Stimulated activated CD4-positive, alpha-beta T cell treated with anti-CD3 and anti-CD28 coated beads, Interleukin-2, amount 100 ng/mL, for 24 hours (primary cell): ENCODE data around the gene CXCL13.
"Not testable (repeated sequence)": the region's sequence is repeated elsewhere in the genome, so short reads cannot be mapped to it uniquely, and the experiment has no call there.

Source experiments
- DNase-seq, 2 donors: peaks; one replicate each; pipeline ENCODE4 v3.0.0-alpha.2; 2020

Gene CXCL13, protein sequence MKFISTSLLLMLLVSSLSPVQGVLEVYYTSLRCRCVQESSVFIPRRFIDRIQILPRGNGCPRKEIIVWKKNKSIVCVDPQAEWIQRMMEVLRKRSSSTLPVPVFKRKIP

DNA sequence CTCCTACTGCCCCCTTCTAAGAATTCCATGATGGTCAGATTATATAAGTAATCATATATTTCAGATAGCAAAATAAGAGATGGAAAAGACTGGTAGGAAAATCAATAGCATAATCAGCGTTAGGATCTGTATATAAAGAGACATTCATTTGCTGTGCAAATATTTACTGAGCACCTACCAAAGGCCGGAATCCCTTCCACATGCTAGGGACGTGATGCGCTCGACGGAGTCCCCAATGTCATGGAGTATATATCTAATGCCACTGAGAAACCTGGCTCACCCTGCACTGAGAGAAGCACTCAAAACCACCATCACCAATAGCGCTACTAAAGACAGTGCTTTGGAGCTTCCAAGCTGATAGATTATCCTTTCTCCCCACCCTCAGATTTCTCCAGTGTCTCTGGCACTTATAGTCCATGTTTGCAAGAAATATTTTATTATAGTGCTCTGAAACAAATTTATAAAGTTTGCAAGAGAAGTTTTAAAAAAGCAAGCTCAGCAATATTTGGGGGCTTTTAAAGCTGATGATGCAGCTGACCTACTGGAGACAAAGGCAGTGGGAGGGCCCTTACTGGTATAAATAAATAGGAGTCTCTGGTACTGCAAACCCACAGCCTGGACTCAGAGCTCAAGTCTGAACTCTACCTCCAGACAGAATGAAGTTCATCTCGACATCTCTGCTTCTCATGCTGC lies at the start of gene CXCL13:
Gene CXCL13 (plus strand): TSS at position 611 of the 693 bp plus-strand sequence. CDS start 46 bp downstream, at position 657.
- no peak for DNase-seq

DNA sequence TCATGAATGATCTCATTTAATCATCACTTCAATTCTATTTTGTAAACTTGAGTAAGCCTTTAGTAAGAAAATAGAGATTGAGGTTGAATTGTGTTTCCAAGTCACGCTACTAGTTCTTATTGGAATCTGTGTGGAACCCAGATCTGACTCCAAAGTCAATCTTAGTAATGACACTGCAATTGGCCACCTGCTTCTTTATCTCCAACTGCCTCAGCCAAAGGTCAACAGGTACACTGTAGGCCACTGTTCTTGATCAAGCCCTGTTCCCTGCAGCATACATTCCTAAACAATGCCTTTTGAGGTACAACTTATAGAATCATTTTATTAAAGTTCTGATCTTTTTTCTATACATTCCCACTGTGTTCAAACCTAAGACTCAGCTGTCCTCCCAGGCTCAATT lies 45.5 kb upstream of the CXCL13 start:
- DNase-seq, result no peak

DNA sequence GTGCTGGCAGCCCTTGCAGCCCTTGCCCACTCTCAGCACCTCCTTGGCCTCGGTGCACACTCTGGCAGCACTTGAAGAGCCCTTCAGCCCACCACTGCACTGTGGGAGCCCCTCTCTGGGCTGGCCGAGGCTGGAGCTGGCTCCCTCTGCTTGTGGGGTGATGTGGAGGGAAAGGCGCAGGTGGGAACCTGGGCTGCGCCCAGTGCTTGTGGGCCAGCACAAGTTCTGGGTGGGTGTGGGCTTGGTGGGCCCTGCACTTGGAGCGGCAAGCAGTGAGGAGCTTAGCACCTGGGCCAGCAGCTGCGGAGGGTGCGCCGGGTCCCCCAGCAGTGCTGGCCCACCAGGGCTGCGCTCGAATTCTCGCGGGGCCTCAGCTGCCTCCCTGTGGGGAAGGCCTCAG lies 43.9 kb upstream of the CXCL13 start:
- DNase-seq, result not testable (repeated sequence)

DNA sequence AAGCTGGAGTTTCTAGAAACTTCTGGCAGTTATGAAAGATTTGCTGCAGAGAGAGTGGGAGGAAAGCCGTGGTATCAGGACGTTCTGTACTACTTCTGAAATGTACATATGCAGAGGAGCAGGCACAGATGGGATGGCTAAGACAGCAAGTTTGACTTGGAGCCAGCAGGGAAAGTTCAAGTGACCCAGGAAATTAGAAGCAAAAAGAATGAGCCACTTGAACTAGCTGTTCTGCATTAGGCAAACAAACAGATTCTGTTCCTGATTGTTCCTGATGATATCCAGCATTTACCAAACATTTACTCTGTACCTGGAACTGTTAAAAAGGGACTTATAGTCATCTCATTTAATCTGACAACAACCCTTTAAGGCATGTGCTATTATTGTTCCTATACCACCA lies 41.4 kb upstream of the CXCL13 start:
- no peak for DNase-seq

DNA sequence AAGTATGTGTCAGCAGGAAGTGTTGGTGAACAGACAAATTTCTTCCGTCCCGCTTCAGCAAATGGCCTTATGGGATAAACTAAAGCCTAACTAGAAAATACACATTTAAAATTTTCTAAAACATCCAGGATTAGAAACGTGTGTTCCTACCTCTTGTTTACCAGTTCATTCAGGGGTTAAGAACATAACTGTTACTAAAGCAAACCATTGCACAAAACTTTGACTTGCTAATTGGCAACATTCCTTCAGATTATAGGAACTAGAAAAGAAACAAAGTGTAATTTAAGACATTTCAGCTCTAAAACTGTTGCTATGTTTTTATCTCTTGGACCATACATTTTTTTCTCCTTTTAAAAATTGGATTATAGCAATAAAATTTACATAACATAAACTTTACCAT lies 39.5 kb upstream of the CXCL13 start:
- DNase-seq, result no peak

DNA sequence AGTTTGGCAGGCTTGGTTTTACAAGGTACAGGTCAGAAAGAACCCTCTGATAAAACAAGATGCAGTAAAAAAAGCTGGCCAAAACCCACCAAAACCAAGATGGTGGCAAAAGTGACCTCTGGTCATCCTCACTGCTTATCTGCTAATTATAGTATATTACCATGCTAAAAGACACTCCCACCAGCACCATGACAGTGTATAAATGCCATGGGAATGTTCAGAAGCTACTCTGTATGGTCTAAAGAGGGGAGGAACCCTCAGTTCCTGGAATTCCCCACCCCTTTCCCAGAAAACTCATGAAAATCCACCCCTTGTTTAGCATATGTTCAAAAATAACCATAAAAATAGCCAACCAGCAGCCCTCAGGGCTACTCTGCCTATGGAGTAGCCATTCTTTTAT lies 38.1 kb upstream of the CXCL13 start:
- no peak for DNase-seq

DNA sequence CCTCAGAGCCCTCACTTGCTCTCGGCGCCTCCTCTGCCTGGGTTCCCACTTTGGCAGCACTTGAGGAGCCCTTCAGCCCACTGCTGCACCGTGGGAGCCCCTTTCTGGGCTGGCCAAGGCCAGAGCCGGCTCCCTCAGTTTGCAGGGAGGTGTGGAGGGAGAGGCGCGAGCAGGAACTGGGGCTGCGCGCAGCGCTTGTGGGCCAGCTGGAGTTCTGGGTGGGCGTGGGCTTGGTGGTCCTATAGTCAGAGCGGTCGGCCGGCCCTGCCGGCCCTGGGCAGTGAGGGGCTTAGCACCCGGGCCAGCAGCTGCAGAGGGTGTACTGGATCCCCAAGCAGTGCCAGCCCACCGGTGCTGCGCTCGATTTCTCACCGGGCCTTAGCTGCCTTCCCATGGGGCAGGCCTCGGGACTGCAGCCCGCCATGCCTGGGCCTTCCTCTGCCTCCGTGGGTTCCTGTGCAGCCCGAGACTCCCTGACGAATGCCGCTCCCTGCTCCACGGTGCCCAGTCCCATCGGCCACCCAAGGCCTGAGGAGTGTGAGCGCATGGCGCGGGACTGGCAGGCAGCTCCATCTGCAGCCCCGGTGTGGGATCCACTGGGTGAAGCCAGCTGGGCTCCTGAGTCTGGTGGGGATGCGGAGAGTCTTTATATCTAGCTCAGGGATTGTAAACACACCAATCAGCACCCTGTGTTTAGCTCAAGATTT lies 35.0 kb upstream of the CXCL13 start:
- DNase-seq, result not testable (repeated sequence)

DNA sequence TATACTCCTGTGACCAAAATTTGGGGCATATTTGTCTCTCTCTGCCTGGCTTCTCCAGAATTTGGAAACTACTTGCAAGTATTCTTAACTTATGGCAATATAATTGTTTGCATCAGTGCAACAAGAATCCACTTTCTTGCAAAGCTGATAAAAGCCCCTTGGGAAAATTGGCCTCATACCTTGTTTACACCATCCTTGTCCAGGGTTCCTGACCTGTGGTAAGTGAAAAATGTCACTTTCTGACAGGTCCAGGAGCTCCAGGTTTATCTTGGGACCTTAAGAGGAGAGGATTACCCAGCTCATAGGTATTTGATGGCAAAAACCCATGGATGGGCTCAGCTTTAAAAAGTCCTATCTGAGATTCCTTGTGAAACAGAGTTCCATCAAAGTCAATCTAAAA lies 29.3 kb upstream of the CXCL13 start:
- no peak for DNase-seq

DNA sequence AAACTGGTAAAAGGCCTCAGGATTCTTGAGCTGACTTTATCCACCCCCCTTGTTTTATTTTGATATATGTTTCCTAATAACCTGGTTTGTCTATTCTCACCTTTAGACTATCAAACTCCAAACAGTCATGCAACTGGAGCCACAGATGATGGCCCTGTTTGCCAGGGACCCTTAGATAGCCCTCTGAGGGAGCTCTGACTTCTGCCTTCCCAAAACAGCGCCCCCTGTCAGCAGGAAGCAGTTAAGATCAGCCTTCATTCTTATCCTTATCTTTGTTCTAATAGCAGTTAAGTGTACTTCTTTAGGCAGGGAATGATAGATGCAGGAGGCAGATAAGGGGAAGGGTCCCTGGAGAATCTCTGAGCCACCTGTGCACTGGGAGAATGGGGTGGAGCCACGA lies 27.5 kb upstream of the CXCL13 start:
- DNase-seq, result no peak

DNA sequence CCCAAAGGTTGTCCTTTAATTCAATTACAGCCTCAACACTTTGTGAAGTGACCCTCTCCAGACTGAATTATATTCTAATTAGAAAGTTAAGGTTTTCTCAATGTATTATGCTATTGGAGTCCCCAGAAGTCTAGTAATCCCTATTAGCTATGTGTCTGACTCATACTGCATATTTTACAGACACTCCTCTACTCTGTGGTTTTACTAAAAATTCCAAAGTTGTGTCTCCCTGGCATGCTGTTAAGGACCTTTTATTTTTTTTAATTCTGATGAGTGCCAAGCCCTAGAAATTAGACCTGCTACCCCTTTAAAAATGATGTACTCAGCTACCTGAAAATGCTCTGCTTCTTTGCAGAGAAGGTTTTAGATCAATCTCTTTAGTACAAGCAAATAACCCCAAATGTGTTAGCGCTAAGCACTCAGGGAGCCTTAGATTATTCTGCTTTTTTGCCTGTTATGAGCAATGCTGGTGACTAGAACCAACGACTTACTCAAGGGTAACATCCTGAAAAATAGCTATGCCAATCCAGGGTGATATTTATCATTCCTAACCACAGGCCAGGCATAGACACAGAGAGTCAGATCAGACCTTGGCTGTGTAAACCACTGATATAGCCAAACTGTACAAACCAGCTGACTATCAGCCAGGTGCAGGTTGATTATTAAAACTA lies 26.1 kb upstream of the CXCL13 start:
- no peak for DNase-seq

DNA sequence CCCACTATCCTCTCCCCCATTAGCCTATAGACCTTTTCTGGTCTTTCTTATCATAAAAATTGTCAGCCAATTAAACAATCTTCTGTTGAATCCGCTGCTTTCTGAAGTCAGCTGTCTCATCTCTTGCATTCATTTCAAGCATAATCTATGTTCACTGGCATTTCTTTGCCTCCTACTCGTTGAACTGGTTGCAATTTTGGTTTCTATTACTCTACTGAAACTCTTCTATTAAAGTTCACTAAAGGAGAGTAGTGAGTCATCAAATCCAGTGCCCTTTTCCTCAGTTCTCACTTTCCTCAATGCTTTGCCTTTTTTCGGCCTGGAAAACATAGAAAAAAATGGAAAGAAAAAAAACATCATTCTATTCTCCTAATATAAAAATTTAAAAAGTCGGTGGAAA lies 23.9 kb upstream of the CXCL13 start:
- no peak for DNase-seq

DNA sequence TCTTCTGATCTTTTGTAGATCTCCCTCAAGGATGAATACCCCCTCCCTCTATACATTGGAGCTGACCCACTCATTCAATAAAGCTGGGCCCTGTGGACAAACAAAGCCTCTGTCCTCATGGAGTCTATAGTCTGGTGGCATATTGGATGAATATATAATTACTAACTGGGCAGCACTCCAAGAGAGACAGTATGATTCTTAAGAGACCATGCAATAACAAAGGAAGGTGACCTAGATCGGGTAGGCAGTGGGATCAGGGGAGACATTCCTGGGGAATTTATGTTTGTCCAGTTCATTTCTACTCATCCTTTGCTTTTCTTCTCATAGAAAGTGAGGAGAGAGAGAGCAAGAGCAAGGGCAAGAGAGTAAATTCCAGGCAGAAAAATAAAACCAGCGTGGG lies 23.5 kb upstream of the CXCL13 start:
- no peak for DNase-seq

DNA sequence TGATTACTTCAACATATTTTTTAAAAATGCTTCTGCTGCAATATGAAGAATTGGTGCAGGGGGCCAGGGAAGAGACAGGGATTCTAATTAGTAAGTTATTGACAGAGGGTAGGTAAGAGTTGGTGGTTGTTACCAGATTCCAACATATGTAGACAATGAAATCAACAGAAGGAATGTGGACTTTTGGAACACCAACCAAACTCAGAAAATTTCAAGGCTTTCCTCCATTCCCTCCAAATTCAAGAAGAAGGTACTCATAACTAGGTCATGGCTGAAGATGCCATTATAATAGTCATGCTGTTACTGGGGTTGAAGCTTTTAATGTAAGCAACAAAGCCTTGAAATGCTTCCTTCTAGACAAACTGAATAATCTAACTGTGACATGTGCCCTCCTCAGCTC lies 22.9 kb upstream of the CXCL13 start:
- DNase-seq, result no peak

DNA sequence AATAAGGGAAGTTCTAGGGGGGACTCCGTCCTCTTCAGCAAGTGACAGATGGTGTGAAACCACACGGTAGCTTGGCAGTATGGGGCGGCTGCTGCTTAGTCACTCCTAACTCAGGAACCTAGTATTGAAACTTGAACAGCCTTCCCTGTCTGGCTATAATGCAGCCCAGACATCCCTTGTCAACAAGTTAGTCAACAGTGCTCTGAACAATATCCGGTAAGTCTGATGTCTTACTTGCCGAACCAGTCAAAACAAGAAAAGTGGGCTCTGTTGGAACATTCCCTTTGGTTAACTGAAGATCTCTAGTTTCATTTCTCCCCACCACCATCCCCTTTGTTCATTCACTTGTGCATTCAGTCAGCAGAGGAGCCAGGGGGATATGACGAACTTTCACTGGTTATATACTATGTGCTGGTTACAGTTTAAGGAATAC lies 18.7 kb upstream of the CXCL13 start:
- DNase-seq, result peak; percentile 64 to 70

DNA sequence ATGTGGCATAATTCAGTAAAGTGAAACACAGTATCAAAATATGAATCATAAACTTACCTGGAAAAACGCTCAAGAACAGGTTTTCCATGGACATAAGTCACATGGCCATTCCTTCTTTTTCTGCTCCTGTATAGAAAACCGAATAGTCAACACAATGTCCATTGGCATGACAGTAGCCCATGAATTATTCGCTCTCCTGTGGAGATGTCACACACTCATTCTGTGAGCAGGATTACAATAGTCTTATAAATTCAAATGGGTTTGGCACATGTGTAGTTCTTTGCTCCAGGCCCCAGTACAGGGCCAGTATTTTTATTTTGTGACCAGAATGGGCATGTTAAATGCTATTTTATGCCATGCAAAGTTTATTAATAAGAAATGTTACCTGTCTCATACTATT lies 15.1 kb upstream of the CXCL13 start:
- no peak for DNase-seq

DNA sequence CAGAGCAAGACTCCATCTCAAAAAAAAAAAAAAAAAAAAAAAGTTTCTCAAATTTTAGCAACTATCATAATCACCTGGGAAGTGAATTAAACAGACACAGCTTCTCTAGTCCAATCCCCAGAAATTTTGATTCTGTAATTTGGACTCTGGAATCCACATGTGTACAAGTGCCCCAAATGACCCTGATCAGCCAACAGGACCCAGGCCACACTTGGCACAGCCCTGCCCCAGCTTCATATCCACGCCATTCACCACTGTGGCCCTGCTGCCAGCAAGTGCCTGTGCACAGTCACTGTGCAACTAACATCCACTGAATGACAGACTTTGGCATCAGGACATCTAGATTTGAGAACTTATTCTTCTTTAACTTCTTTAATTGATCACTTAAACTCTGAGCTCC lies 14.1 kb upstream of the CXCL13 start:
- no peak for DNase-seq

DNA sequence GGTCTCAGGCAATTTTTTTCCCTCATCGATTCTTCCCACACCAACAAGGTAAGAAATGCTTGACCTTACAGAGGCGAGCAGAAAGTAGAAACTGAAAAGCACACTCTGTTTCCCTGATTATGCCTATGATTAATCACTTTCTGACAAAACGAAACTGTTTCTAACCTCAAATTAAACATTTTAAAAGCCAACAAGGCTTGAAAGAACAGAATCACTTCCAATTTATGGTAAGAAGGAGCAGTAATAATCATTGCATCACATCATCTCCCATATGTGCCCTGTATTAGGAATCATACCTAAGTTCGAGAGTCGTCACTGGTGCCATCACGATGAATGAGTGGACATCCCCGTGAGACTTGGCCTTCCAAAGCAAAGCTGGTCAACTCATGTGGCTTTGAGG lies 12.5 kb upstream of the CXCL13 start:
- no peak for DNase-seq

DNA sequence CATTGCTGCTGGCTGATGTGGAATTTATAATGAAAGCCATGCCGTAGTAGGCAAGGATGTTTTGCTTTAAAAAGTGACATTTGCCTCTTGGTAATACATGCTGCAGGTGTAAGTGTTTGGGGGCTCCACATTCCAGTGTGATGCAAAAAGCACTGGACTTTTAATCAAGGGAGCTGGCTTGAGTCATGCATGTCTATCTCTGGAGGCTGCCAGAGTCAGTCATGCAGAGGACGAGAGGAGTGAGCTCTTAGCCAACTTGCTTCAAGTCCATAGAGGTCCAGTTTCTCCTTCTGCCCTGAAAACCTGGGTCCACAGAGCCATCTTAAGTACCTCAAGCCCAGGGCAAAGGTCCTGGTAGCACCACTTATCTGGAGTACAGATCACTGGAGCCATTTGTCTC lies 11.6 kb upstream of the CXCL13 start:
- DNase-seq, result no peak

DNA sequence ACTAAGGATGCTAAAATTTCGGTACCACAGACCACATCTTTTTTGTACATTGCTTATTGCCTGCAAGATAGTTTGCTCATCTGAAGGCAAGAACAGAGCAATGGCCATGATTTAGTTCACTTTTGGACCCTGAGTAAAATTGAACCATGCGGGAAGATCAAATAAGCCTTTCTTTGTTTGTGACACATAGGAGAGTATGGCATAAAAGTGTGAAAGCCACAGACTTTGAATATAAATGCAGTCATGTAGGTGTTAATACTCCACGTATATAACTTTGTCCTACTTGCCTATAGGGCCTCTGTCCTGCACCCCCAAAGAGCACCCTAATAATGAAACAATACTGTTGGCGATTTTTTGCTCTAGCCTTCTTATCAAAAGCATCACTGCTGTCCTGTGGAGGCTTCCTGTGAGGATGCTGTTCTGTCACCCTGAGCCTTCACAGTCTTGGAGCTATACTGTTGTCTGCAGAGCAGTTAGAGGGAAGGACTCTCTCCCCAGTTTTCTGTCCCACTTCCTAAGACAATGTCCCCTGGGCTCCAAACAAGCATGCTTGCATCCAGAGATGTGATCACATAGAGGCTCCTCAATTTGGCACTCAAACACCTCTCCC lies 10.2 kb upstream of the CXCL13 start:
- DNase-seq, result no peak

DNA sequence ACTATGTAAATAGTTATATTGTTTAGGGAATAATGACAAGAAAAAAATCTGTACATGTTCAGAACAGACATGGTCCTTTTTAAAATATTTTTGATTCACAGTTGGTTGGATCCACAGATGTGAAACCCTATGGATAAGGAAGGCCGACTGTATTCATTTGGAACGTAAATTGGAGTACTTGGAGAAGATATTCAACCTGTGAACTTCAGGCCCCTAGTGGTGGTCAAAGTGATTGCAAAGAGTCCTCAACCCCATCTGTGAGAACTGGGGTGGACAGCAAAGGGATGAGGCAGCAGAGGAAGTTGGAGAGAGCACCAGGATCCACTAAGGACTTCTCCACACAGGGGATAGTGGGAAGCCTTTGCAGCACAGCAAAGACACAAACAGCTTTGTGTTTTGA lies 6.2 kb upstream of the CXCL13 start:
- no peak for DNase-seq

DNA sequence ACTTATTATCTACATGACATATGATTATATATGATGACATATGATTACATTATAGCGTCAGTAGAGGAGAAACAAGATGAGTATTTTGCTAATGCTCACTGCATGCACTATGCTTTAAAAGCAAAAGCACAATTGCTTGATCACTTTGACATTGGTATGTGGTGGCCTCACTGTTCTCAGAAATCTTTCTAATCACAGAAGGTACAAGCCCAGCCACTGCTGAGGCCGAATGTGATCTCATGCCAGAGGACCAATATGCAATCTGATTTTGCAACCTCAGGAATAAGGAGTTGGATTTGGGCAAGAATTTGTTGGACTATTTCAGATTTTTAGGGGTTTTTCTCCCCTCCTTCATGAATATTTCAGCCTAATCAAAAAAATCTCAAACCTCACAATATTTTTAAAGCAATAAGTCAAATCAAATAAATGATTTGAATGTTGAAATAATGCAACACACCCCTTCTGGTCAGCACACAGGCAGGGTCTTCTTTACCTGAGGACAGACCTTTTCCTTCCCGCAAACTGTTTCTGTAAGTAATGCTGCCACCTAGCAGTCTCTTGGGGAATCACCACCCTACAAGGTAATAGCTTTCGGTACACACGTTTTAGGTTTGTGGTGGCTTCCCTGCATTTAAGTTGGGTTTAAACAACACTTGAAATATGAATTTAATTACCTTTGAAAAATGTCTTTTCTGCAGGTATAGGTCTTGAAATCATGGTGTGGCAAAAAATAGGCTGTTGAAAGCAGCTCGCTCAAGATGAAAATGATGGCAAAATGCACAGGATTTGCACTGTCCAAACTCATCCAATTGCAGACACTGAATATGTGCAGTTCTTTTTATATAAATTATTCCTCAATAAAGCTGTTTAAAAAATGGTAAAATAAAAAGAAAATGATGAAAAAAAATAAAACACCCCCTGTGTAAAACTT lies 4.8 kb upstream of the CXCL13 start:
- DNase-seq, result peak; percentile 26 to 34

DNA sequence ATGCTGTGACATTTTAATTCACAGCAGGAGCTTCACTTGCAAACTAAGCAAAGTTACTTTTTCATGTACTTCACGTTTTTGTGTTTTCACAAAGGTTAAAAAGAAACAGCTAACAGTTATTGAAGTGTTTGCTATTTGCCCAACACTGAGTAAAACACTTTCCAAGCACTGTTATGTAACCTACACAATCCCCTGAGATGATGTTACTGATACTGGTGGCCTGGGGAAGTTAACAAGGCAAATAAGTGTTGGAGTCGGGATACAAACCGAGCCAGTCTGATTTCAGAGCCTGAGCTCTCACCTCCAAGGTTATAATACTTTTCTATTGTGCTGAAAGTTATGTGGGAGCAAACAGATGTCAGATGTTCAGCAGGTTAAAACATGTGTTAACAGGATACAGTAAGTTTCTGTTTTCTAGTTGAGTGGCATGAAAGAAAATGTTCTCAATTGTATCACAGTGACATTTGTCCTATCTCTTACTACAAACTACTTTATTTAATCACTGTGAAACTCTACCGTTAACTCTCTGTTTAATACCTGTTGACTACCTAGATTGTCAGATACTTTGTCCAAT lies 3.9 kb upstream of the CXCL13 start:
- DNase-seq, result no peak
